Kidney (tissue), 14 donors: Measurements from ENCODE around the gene FASN. TPM values are rescaled to one million over a fixed set of nuclear protein-coding genes. Genes with fewer than 3 reads are reported as not detected.

Experiments
- DNase-seq, 5 donors: peaks; one replicate each; pipeline ENCODE4 v3.0.0-alpha.2; 2013 to 2020
- FAIRE-seq: peaks from 2 replicates; lab custom pipeline; 2012; peaks lifted over from hg19 to GRCh38; lab: Jason Lieb, UNC
- H3K27ac ChIP-seq, 2 donors: one replicate each; pipeline ENCODE4 v1.7.0; 2013; ENCODE audit warnings: low read depth in 2 of 2, low read length in 2 of 2, inconsistent platforms in 1 of 2
- H3K27me3 ChIP-seq: one replicate; pipeline ENCODE4 v1.7.1; 2013; ENCODE audit warnings: low read length, inconsistent platforms; ENCODE audit not compliant: control insufficient read depth, insufficient read depth
- H3K36me3 ChIP-seq, 3 donors: one replicate each; pipeline versions ENCODE4 v1.7.0 to v1.7.1; 2013; ENCODE audit warnings: low read length in 3 of 3, control low read depth in 1 of 3, inconsistent platforms in 1 of 3; ENCODE audit not compliant: insufficient read depth in 3 of 3, control insufficient read depth in 2 of 3
- H3K4me1 ChIP-seq, 3 donors: one replicate each; pipeline versions ENCODE4 v1.7.0 to v1.7.1; 2013; ENCODE audit warnings: low read length in 3 of 3, inconsistent platforms in 1 of 3, low read depth in 1 of 3; ENCODE audit not compliant: control insufficient read depth in 2 of 3, insufficient read depth in 2 of 3
- H3K4me3 ChIP-seq, 3 donors: one replicate each; pipeline versions ENCODE4 v1.7.0 to v1.8.1; 2013; ENCODE audit warnings: low read length in 3 of 3, control low read depth in 1 of 3, inconsistent platforms in 1 of 3
- H3K9ac ChIP-seq, 3 donors: one replicate each; pipeline versions ENCODE4 v1.7.0 to v1.7.1; 2013; ENCODE audit warnings: low read length in 3 of 3, control low read depth in 1 of 3, inconsistent platforms in 1 of 3
- H3K9me3 ChIP-seq, 3 donors: one replicate each; pipeline versions ENCODE4 v1.7.0 to v1.7.1; 2013; ENCODE audit warnings: low read length in 3 of 3, control low read depth in 1 of 3, inconsistent platforms in 1 of 3; ENCODE audit not compliant: control insufficient read depth in 2 of 3, insufficient read depth in 1 of 3
- intact Hi-C: fragments of 100-400 bp; cut with DNase I; formaldehyde crosslinking; loops from one replicate; pipeline ENCODE4 v1.11.1; 2022
- polyA plus RNA-seq: library from polyadenylated mRNA; stranded (reverse); fragments of 350-450 nt; fragmentation: Illumina TruSeq; extraction: RNeasy Lipid Tissue Mini Kit (QIAGEN cat#74804); gene quantifications from one replicate; pipeline ENCODE4 v1.2.3, GENCODE V29; 2014; ENCODE audit warnings: low read depth, low replicate concordance; ENCODE audit not compliant: insufficient read depth
- total RNA-seq: library from RNA; stranded (reverse); fragmentation: NEBNext Ultra II Directional; extraction: Animal tissue kit (Norgen Biotek cat#: 25700); gene quantifications from one replicate; pipeline ENCODE4 v1.2.1, GENCODE V29; 2021
- TF ChIP-seq, protein P1 (sequence below): IDR thresholded peaks from 3 replicates; pipeline ENCODE4 v1.5.1; 2012; ENCODE audit warnings: mild to moderate bottlenecking, moderate library complexity, borderline replicate concordance; ENCODE audit not compliant: insufficient read depth; ENCODE audit errors: extremely low read depth
- donor health status: control.
- donor health status: control.
- donor health status: control.
- donor health status: control.
- donor health status: control.
- donor health status: DM: yes; HTN: yes; CAD: no.
- donor health status: Normal renal cell carcinoma (clear cell type).

Gene FASN
- total and polyA plus RNA-seq, 2 donors from 2014 or later, result 13.6 to 43.3 TPM

DNA sequence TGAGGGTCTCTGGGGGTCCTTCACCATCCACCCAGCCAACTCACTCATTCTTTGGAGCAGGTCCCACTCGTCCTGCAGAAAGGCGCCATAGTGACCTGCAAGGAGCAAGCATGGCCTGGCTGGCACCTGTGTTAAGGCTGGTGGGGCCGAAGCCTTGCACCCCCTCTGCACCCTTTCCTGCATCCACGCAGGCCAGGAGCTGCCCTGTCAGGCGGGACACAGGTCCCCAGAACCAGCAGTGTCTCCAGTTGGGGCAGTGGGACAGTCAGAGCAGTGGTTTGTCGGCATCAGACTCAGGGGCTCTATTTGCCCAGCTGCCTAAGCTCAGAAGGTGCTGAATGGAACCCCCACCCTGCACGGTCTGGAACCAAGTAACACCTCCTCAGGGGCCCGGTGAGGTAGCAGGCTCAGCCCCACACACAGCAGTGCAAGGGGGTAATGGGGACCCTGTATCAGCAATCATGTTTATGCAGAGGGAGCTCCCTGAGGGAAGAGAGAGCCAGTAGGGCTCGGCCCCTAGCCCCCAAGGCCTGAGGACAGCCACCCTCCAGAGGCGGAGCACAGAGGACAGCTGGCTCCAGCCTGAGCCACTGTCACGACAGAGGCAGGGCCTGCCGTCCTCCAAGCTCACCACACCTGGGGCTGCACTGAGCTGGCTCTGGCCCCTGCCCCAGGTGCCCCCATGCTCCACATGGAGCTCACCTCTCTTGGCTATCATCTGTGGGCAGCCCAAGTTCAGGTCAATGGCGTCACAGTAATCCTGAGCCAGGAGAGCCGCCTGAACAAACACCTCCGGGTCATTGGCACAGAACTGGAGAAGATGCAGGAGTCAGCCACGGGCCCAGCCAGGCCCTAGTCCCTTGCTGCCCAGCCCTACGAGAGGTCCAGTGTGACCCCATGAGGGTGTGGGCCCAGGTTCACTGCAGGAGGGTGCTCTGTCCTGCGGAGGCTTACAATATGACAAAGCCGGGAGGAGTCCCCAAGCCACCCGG, 34.3 kb downstream of the FASN start:
- Histone ChIP-seq H3K4me3 (no peak overlapping the region), H3K36me3 (peaks cover 0 to 21% (median 4%) of the 10 kb centered on the region in 3 donors), H3K4me1 (peaks cover 0 to 18% (median 11%) of the 10 kb centered on the region in 3 donors), H3K27me3 (no peaks in the 10 kb centered on the region), H3K27ac (no peak overlapping the region), H3K9ac (peak overlapping the region in 1 of 3 donors; percentile 75), H3K9me3 (no peaks in the 10 kb centered on the region)
- intact Hi-C loops, result no loop called here
- TF ChIP-seq, protein P1, sequence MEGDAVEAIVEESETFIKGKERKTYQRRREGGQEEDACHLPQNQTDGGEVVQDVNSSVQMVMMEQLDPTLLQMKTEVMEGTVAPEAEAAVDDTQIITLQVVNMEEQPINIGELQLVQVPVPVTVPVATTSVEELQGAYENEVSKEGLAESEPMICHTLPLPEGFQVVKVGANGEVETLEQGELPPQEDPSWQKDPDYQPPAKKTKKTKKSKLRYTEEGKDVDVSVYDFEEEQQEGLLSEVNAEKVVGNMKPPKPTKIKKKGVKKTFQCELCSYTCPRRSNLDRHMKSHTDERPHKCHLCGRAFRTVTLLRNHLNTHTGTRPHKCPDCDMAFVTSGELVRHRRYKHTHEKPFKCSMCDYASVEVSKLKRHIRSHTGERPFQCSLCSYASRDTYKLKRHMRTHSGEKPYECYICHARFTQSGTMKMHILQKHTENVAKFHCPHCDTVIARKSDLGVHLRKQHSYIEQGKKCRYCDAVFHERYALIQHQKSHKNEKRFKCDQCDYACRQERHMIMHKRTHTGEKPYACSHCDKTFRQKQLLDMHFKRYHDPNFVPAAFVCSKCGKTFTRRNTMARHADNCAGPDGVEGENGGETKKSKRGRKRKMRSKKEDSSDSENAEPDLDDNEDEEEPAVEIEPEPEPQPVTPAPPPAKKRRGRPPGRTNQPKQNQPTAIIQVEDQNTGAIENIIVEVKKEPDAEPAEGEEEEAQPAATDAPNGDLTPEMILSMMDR, result no peak
- no peak for DNase-seq
- FAIRE-seq, result no peak

DNA sequence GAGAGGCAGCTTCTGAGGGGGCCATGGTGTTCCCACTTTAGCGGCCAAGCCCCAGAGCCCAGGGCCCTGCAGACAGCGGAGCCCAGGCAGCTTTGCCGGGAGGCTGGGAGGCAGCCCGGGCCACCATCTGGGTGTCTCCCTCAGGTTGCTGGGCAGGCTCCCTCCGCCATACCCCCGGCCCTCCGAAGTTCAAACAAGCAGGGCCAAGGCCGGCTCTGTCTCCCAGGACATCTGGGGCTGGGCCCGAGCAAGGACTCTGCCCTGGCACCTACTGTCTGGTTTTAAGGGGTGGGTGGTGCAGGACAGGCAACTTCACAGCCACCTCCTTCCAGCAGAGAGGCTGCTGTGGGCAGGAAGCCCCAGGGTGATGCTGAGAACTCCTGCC, 35.1 kb downstream of the FASN start:
- H3K9me3 ChIP-seq, result no peaks in the 10 kb centered on the region
- no peak overlapping the region for H3K4me3 ChIP-seq
- FAIRE-seq (no peak), DNase-seq (no peak)
- peaks cover 0 to 18% (median 11%) of the 10 kb centered on the region in 3 donors for H3K4me1 ChIP-seq
- no peak overlapping the region for H3K9ac ChIP-seq
- TF ChIP-seq, protein P1, result no peak
- peaks cover 0 to 21% (median 4%) of the 10 kb centered on the region in 3 donors for H3K36me3 ChIP-seq
- H3K27me3 ChIP-seq, result no peaks in the 10 kb centered on the region
- intact Hi-C loops, result no loop called here
- no peak overlapping the region for H3K27ac ChIP-seq

DNA sequence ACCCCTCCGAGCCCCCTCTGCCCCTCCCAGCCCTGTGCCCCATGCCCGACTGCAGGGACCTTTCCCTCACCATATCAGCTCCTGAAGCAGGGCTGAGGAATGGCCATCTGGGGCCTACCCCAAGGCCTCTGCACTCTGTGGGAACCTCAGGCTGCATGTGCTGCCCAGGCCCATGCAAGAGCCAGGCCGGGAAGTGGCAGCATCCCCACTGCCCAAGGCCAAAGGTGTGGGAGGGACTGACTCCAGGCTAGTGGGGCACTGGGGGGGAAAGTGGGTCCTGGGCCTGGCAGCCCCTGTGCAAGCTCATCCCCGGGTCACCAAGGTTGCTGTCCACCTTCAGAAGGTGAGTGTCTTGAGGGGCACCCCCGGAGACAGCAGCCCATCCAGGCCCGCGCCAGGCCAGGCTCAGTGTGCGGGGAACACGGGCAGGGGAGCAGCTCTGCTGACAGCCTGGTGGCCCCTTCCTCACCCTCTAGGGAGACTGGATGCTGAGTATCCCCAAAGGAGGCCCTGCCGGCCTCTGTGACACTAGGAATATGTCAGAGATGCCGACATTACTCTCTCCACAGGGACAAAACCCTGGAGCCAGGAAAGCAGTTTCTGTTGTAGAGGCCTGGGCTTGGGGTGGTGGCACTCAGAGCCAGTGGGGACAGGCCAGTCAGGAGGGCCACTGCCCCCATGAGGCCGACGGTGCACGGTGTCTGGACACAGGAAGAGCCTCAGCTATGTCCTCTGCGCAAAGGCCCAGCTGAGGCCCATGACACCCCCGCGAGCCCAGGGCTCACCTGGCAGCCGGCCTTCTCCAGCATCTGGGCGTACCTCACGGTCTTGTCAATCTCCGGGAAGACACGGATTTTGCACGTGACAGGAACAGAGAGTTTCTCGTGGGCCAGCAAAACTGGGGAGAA, 35.7 kb downstream of the FASN start:
- TF ChIP-seq, protein P1, result no peak
- H3K9me3 ChIP-seq, result no peaks in the 10 kb centered on the region
- no peak overlapping the region for H3K27ac ChIP-seq
- H3K36me3 ChIP-seq, result peaks cover 0 to 21% (median 4%) of the 10 kb centered on the region in 3 donors
- no peak overlapping the region for H3K4me3 ChIP-seq
- no peaks in the 10 kb centered on the region for H3K27me3 ChIP-seq
- H3K9ac ChIP-seq, result no peak overlapping the region
- intact Hi-C loops, result no loop called here
- no peak for DNase-seq
- FAIRE-seq, result no peak
- peaks cover 0 to 22% (median 15%) of the 10 kb centered on the region in 3 donors for H3K4me1 ChIP-seq
